NCI-H2196 (cell line): ENCODE results near the gene CNKSR2.
A peak's percentile ranks its signal among the peaks of the same experiment; 100 is the strongest.
"Not testable (repeated sequence)": the region's sequence is repeated elsewhere in the genome, so short reads cannot be mapped to it uniquely, and the experiment has no call there.

Experiments
- DNase-seq: peaks from one replicate; lab custom pipeline; 2025; ENCODE audit not compliant: unreplicated experiment; lab: John Stamatoyannopoulos, UW

CNKSR2 gene

GRCh38 chrX:21438792-21439191, 64.6 kb downstream of the CNKSR2 start:
- no peak for DNase-seq

- DNase-seq: no peak
These were observed 66.7 kb downstream of the CNKSR2 start for GRCh38 chrX:21440911-21441310.

GRCh38 chrX:21457718-21458117, 83.5 kb downstream of the CNKSR2 start:
- DNase-seq: no peak

GRCh38 chrX:21469071-21469470, 94.9 kb downstream of the CNKSR2 start:
- DNase-seq: no peak

GRCh38 chrX:21476909-21477308, 102.7 kb downstream of the CNKSR2 start:
- DNase-seq: no peak

GRCh38 chrX:21479695-21480270, 105.6 kb downstream of the CNKSR2 start:
- peak; percentile 44 for DNase-seq

- DNase-seq: no peak
These were observed 107.5 kb downstream of the CNKSR2 start for GRCh38 chrX:21481761-21482160.

GRCh38 chrX:21484051-21484450, 109.8 kb downstream of the CNKSR2 start:
- not testable (repeated sequence) for DNase-seq

GRCh38 chrX:21487832-21488231, 113.6 kb downstream of the CNKSR2 start:
- peak; percentile 84 for DNase-seq

- peak; percentile 2 for DNase-seq
These were observed 116.1 kb downstream of the CNKSR2 start for GRCh38 chrX:21490341-21490740.

GRCh38 chrX:21493226-21493830, 119.1 kb downstream of the CNKSR2 start:
- no peak for DNase-seq

GRCh38 chrX:21503593-21503992, 129.4 kb downstream of the CNKSR2 start:
- DNase-seq: no peak

- DNase-seq: no peak
These were observed 135.7 kb downstream of the CNKSR2 start for GRCh38 chrX:21509912-21510311.

- no peak for DNase-seq
These were observed 149.8 kb downstream of the CNKSR2 start for GRCh38 chrX:21524008-21524407.

GRCh38 chrX:21528076-21528475, 153.9 kb downstream of the CNKSR2 start:
- DNase-seq: no peak

GRCh38 chrX:21529771-21530170, 155.6 kb downstream of the CNKSR2 start:
- no peak for DNase-seq

- DNase-seq: not testable (repeated sequence)
These were observed 170.4 kb downstream of the CNKSR2 start for GRCh38 chrX:21544642-21545041.

- no peak for DNase-seq
These were observed 185.2 kb downstream of the CNKSR2 start for GRCh38 chrX:21559417-21559816.

GRCh38 chrX:21565025-21565424, 190.8 kb downstream of the CNKSR2 start:
- DNase-seq: no peak

GRCh38 chrX:21574793-21575192, 200.6 kb downstream of the CNKSR2 start:
- DNase-seq: no peak

- no peak for DNase-seq
These were observed 207.3 kb downstream of the CNKSR2 start for GRCh38 chrX:21581479-21581878.

GRCh38 chrX:21586001-21586400, 211.8 kb downstream of the CNKSR2 start:
- no peak for DNase-seq
